Measurements from ENCODE around the gene MYH9. TPM values are rescaled to one million over a fixed set of nuclear protein-coding genes. Genes with fewer than 3 reads are reported as not detected.

Gene MYH9
- total RNA-seq, 1 donor from 2014 or later = 277 TPM

DNA sequence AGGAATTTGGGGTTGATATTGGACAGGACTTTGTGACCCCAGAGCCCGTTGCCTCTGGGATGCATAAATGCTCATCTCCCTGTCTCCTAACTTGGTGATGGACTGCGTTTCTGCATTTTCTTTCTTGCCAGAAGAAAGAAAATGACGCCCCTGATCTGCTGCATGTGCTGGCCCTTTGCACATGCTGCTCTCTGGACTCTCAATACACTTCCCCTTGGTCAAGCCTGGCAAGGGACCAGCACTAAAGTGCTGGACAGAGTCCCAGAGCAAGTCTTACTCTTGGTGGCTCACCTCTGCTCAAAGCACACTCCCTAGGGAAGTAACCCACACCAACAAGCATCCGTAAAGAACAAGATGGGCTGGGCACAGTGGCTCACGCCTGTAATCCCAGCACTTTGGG lies 40.7 kb downstream of the MYH9 start:
- peaks cover 26% of the 10 kb centered on the region for H3K4me1 Mint-ChIP-seq (ENCODE audit: unreplicated experiment)
- no peaks in the 10 kb centered on the region for H3K9me3 Mint-ChIP-seq
- TF ChIP-seq, protein P1, sequence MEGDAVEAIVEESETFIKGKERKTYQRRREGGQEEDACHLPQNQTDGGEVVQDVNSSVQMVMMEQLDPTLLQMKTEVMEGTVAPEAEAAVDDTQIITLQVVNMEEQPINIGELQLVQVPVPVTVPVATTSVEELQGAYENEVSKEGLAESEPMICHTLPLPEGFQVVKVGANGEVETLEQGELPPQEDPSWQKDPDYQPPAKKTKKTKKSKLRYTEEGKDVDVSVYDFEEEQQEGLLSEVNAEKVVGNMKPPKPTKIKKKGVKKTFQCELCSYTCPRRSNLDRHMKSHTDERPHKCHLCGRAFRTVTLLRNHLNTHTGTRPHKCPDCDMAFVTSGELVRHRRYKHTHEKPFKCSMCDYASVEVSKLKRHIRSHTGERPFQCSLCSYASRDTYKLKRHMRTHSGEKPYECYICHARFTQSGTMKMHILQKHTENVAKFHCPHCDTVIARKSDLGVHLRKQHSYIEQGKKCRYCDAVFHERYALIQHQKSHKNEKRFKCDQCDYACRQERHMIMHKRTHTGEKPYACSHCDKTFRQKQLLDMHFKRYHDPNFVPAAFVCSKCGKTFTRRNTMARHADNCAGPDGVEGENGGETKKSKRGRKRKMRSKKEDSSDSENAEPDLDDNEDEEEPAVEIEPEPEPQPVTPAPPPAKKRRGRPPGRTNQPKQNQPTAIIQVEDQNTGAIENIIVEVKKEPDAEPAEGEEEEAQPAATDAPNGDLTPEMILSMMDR (conservative IDR thresholded peaks at IDR 0.05) = no peak
- H3K27ac Mint-ChIP-seq = no peak overlapping the region
- H3K4me3 Mint-ChIP-seq = no peak overlapping the region
- H3K36me3 Mint-ChIP-seq = peaks cover 7% of the 10 kb centered on the region
- no peaks in the 10 kb centered on the region for H3K27me3 Mint-ChIP-seq
- DNase-seq (ENCODE audit: extremely low spot score, unreplicated experiment) = no peak

DNA sequence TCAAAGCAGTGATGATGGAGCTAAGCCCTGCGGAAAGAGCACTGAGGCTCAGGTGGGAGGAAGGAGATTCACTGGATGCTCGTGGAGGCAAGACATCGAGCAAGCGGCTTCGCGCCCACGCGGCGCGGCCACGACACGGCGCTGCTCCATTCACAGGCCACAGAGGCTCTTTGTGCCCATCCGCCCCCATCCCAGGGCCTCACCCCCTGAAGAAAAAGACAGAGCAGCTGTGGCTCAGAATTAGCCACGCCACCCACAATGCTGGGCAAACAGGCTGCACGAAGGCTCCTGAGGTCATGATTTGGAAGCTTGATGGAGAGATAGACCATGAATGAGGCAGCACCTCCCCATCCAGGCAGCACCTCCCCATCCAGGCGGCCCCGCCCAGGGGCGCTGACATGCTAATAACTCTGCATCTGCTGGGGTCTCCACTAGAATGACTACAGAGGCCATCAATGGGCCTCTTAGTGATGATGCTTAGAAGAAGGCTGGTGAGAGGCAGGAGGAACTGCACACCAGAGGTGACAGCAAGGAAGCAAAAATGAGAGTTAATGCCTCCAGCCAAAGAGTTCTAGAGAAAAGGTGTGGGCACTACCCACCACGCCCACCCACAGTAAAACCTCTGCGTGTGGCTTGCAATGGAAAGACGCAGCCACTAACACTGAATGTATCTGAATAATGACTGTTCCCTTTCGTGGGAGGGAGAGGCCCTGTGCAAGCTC lies 43.5 kb downstream of the MYH9 start:
- H3K4me3 Mint-ChIP-seq = peak overlapping the region; percentile 28
- peaks cover 14% of the 10 kb centered on the region for H3K4me1 Mint-ChIP-seq (ENCODE audit: unreplicated experiment)
- peak overlapping the region; percentile 70 for H3K27ac Mint-ChIP-seq
- peaks cover 22% of the 10 kb centered on the region for H3K36me3 Mint-ChIP-seq
- no peaks in the 10 kb centered on the region for H3K9me3 Mint-ChIP-seq
- no peak for DNase-seq (ENCODE audit: extremely low spot score, unreplicated experiment)
- TF ChIP-seq, protein P1 (conservative IDR thresholded peaks at IDR 0.05) = no peak
- H3K27me3 Mint-ChIP-seq = no peaks in the 10 kb centered on the region

DNA sequence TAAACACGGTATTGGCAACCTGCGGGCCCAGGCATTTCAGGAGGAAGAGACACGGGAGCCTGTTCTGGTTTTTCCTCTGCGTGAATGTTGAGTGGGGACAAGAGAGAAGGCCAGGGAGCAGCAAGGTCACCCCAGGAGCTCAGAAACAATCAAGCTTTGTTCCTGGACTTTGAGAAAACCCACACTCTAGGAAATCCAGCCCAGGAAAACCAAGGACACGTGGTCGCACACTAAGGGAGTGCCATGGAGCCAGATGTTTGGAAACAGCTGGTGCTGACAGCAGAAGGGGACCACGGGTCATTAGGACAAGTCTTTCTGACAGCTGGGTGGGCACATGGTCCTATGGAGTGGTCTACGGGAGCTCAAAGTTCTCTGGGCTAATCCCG lies 44.1 kb downstream of the MYH9 start:
- H3K9me3 Mint-ChIP-seq = no peaks in the 10 kb centered on the region
- H3K4me1 Mint-ChIP-seq (ENCODE audit: unreplicated experiment) = peaks cover 14% of the 10 kb centered on the region
- peaks cover 19% of the 10 kb centered on the region for H3K36me3 Mint-ChIP-seq

DNA sequence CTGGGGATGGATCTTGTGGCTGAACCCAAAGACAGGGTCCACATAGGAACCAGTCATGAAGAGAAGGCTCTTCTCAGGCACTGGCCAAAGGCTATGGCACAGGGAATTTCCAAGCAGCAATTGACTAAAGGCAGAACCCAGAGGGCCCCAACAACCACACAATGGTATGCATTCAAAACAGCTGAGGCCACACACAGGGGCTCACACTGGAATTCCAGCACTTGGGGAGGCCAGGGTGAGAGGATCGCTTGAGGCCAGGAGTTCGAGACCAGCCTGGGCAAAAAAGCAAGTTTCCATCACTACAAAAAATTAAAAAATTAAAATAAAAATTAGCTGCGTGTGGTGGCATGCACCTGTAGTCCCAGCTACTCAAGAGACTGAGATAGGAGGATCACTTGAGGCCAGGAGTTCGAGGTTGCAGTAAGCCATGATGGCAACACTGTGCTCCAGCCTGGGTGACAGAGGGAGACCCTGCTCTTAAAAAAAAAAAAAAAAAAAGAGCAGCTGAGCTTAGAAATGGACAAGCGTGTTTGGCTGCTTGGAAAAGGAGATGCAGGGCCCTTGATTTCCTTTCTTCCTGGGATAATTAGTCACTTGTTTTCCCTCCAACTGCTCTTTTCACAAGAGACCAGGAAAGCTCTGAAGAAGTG lies 44.6 kb downstream of the MYH9 start:
- peaks cover 19% of the 10 kb centered on the region for H3K36me3 Mint-ChIP-seq
- no peak for DNase-seq (ENCODE audit: extremely low spot score, unreplicated experiment)
- no peaks in the 10 kb centered on the region for H3K27me3 Mint-ChIP-seq
- H3K4me3 Mint-ChIP-seq = no peak overlapping the region
- H3K4me1 Mint-ChIP-seq (ENCODE audit: unreplicated experiment) = peaks cover 14% of the 10 kb centered on the region
- TF ChIP-seq, protein P1 (conservative IDR thresholded peaks at IDR 0.05) = no peak
- H3K9me3 Mint-ChIP-seq = no peaks in the 10 kb centered on the region
- H3K27ac Mint-ChIP-seq = peak overlapping the region; percentile 55

More for the DNA sequence above, 44.1 kb downstream of the MYH9 start:
- Mint-ChIP-seq H3K27me3 (no peaks in the 10 kb centered on the region), H3K4me3 (no peak overlapping the region), H3K27ac (peak overlapping the region; percentile 55)
- TF ChIP-seq, protein P1 (conservative IDR thresholded peaks at IDR 0.05) = no peak
- no peak for DNase-seq (ENCODE audit: extremely low spot score, unreplicated experiment)

DNA sequence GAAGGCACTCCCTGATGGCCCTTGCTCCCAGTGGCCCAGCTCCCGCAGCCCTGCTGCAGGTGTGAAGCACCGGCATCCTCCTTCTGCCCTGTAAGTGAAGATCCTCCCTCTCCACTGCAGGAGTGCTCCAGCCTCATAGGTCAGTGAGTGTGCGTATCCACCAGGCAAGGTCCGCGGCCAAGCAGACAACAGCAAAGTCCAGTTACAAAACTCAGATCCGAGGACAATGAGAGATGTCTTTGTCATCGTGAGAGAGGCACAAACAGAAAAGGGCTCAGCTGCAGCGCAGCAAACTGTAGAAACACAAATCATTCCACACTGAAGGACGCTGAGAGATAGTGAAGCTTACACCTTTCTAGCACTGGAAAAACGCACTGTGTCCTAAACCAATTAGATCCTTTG lies 46.1 kb downstream of the MYH9 start:
- Mint-ChIP-seq H3K4me3 (no peak overlapping the region), H3K27ac (no peak overlapping the region), H3K4me1 (ENCODE audit: unreplicated experiment) (peaks cover 23% of the 10 kb centered on the region), H3K36me3 (peaks cover 28% of the 10 kb centered on the region), H3K9me3 (no peaks in the 10 kb centered on the region), H3K27me3 (no peaks in the 10 kb centered on the region)
- DNase-seq (ENCODE audit: extremely low spot score, unreplicated experiment) = no peak
- TF ChIP-seq, protein P1 (conservative IDR thresholded peaks at IDR 0.05) = no peak

Data from type B pancreatic cell (in vitro differentiated cells).